Measurements from ENCODE around the gene USP19. TPM values are rescaled to one million over a fixed set of nuclear protein-coding genes. Genes with fewer than 3 reads are reported as not detected.

The USP19 gene
- total and polyA plus RNA-seq, 2 of the 4 experiments (the other 2 are of a cell fraction) = 24.7 to 39.7 TPM

DNA sequence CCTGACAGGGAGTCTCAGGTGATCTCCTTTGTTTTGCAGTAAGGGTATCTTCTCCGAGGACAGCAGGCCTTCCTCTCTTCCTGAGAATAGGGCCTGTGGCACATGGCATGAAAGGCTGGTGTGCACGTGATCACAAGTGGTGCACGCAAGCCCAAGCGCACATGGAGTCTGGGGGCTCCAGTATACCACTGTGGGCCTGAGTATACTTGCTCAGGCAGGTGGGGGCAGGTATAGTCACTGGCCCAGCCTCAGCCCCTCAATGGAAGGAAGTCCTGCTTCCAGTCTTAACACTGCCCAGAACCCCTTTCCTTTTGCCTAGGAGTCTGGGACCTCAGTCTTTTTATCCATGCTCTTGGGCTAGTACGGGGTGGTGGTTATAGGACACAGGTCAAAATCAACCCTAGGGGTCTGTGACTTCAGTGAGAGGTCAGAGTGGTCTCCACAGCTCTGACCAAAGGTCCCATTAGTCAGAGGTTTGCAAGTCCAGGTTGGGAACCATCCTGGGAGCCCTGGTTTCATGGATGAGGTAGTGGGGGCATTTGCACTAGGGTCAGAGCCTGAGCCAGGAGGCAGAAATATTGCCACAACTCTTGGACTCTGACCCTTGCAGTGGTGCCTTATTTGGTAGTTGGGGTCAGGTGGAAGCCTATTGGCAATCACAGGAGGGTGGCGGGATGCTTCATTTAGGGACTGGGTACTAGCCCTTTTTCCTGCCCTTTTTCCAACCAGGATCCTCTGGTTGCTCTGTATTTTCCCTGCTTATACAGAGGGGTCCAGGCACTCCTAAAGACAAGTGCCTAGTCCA, 46.3 kb upstream of the USP19 start:
- H3K56ac ChIP-seq (ENCODE audit: extremely low read depth, insufficient read depth, low read length) = peak overlapping the region; percentile 19; the same call in 1 of the 2 replicates
- H3K9ac ChIP-seq (ENCODE audit: low read depth, low read length) = no peak overlapping the region
- peaks cover 18% of the 10 kb centered on the region for H3K36me3 ChIP-seq (ENCODE audit: control insufficient read depth, insufficient read depth, low read length)
- ChIA-PET POLR2A (ENCODE audit: unreplicated experiment) (no interaction called here), CTCF (no interaction called here)
- H3K4ac ChIP-seq (ENCODE audit: low read depth, low read length) = peak overlapping the region; percentile 97
- peak overlapping the region; percentile 75 for H2BK5ac ChIP-seq (ENCODE audit: low read depth, low read length, poor library complexity, severe bottlenecking)
- peak overlapping the region; percentile 79 for H2BK120ac ChIP-seq (ENCODE audit: low read depth, low read length)
- peak overlapping the region; percentile 91; the same call in 1 of the 2 replicates for H3K23ac ChIP-seq (ENCODE audit: low read depth, low read length)
- H3K4me1 ChIP-seq (ENCODE audit: control insufficient read depth, insufficient read depth, low read length) = peaks cover 15% of the 10 kb centered on the region
- WGBS, 2 experiments (ENCODE audit: extremely low coverage in 2 of 2, insufficient read length in 1 of 2) = 100% methylated on average over 1 of the region's 6 CpGs; no CpG with 5 or more reads in 1 of the 2 experiments
- H2BK20ac ChIP-seq (ENCODE audit: low read depth, low read length) = peak overlapping the region; percentile 69
- H3K14ac ChIP-seq (replicated peaks; ENCODE audit: low read depth, low read length) = peak overlapping the region; percentile 96
- BruUV-seq (replicated peaks) = no TSS peak
- peak overlapping the region; percentile 62 for H3K18ac ChIP-seq (ENCODE audit: low read depth, low read length)
- peak overlapping the region; percentile 99 for H2AK9ac ChIP-seq (replicated peaks; ENCODE audit: low read depth, low read length, poor library complexity)
- peak overlapping the region; percentile 100 for H4K8ac ChIP-seq (ENCODE audit: low read depth in 2 of 2, low read length in 2 of 2)
- H3K4me3 ChIP-seq (ENCODE audit: insufficient read depth, low read depth, low read length) = no peak overlapping the region
- H4K20me1 ChIP-seq (ENCODE audit: insufficient read depth, low read length) = peaks cover 8% of the 10 kb centered on the region; the same call in 1 of the 2 replicates
- intact Hi-C loops (cut with micrococcal nuclease) = no loop called here
- DNase-seq = no peak
- dilution Hi-C loops (cut with HindIII; ENCODE audit: low sequenced_read_pairs, unreplicated experiment) = no loop called here
- peaks cover 33% of the 10 kb centered on the region for H3K9me1 ChIP-seq (ENCODE audit: insufficient read depth, low read length)
- ATAC-seq (ENCODE audit: low read depth) = no peak
- peak overlapping the region; percentile 100 for H2AFZ ChIP-seq (replicated peaks; ENCODE audit: low read length, poor library complexity)
- H4K91ac ChIP-seq (ENCODE audit: insufficient read depth, low read depth, low read length) = peak overlapping the region; percentile 87
- no peaks in the 10 kb centered on the region for H3K27me3 ChIP-seq (ENCODE audit: control insufficient read depth, insufficient read depth, low read length)
- H4K5ac ChIP-seq (ENCODE audit: low read depth, low read length) = peak overlapping the region; percentile 100
- H3K9me3 ChIP-seq (ENCODE audit: control insufficient read depth, insufficient read depth, low read length) = no peaks in the 10 kb centered on the region
- no peak for TF ChIP-seq MXI1 (IDR thresholded peaks at IDR 0.05; ENCODE audit: borderline replicate concordance, low read depth, low read length)
- TF ChIP-seq NFE2L2 (IDR thresholded peaks at IDR 0.05; ENCODE audit: low read depth, low read length) = no peak
- no peak for TF ChIP-seq MAFK (IDR thresholded peaks at IDR 0.05; ENCODE audit: low read depth, low read length)
- no peak for TF ChIP-seq BHLHE40 (IDR thresholded peaks at IDR 0.05; ENCODE audit: low read depth, low read length)
- TF ChIP-seq, protein P1, sequence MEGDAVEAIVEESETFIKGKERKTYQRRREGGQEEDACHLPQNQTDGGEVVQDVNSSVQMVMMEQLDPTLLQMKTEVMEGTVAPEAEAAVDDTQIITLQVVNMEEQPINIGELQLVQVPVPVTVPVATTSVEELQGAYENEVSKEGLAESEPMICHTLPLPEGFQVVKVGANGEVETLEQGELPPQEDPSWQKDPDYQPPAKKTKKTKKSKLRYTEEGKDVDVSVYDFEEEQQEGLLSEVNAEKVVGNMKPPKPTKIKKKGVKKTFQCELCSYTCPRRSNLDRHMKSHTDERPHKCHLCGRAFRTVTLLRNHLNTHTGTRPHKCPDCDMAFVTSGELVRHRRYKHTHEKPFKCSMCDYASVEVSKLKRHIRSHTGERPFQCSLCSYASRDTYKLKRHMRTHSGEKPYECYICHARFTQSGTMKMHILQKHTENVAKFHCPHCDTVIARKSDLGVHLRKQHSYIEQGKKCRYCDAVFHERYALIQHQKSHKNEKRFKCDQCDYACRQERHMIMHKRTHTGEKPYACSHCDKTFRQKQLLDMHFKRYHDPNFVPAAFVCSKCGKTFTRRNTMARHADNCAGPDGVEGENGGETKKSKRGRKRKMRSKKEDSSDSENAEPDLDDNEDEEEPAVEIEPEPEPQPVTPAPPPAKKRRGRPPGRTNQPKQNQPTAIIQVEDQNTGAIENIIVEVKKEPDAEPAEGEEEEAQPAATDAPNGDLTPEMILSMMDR (conservative IDR thresholded peaks at IDR 0.05; ENCODE audit: low read depth, low read length) = no peak
- TF ChIP-seq RCOR1 (IDR thresholded peaks at IDR 0.05; ENCODE audit: insufficient replicate concordance, low read length) = no peak
- no peak for TF ChIP-seq SMC3 (IDR thresholded peaks at IDR 0.05; ENCODE audit: low read depth, low read length)
- no peak for TF ChIP-seq MAZ (IDR thresholded peaks at IDR 0.05; ENCODE audit: borderline replicate concordance, low read depth, low read length)
- no peak for TF ChIP-seq CHD1 (IDR thresholded peaks at IDR 0.05; ENCODE audit: low read depth, low read length)
- no peak for TF ChIP-seq FOS (IDR thresholded peaks at IDR 0.05; ENCODE audit: low read depth, low read length)
- TF ChIP-seq, protein P2, sequence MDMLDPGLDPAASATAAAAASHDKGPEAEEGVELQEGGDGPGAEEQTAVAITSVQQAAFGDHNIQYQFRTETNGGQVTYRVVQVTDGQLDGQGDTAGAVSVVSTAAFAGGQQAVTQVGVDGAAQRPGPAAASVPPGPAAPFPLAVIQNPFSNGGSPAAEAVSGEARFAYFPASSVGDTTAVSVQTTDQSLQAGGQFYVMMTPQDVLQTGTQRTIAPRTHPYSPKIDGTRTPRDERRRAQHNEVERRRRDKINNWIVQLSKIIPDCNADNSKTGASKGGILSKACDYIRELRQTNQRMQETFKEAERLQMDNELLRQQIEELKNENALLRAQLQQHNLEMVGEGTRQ (IDR thresholded peaks at IDR 0.05; ENCODE audit: low read depth, low read length) = no peak
- TF ChIP-seq POLR2A (IDR thresholded peaks at IDR 0.05; ENCODE audit: low read depth, low read length) = no peak
- TF ChIP-seq CEBPB (IDR thresholded peaks at IDR 0.05; ENCODE audit: low read depth, low read length) = no peak
- no peak for TF ChIP-seq RFX5 (IDR thresholded peaks at IDR 0.05; ENCODE audit: low read depth, low read length)
- no peak for TF ChIP-seq RAD21 (IDR thresholded peaks at IDR 0.05; ENCODE audit: low read length)
- in situ Hi-C loops (cut with MboI; ENCODE audit: low sequenced_read_pairs) = loop anchor here (25.0 kb wide), 1 partner anchor 270 kb away; the partner anchor contains the start of gene NICN1
- peak overlapping the region; percentile 52; the same call in 1 of the 2 replicates for H3K27ac ChIP-seq (ENCODE audit: insufficient read depth, low read length)
- H2AK5ac ChIP-seq (ENCODE audit: low read depth, low read length) = peak overlapping the region; percentile 83
- H3K79me1 ChIP-seq (ENCODE audit: low read depth in 1 of 2, low read length in 2 of 2) = peaks cover 32 to 60% of the 10 kb centered on the region in 2 experiments
- H3K4me2 ChIP-seq (ENCODE audit: low read depth, low read length) = peak overlapping the region; percentile 72; the same call in 1 of the 2 replicates
- peak overlapping the region; percentile 69; the same call in 1 of the 3 replicates for H2BK15ac ChIP-seq (ENCODE audit: low read depth, low read length)

Data from IMR-90 (cell line).